Sigmoid colon (tissue), 7 donors: ENCODE data around the gene TMEM231. TPM values are rescaled to one million over a fixed set of nuclear protein-coding genes. Genes with fewer than 3 reads are reported as not detected.

Experiments used
- DNase-seq: peaks from one replicate; pipeline ENCODE4 v3.0.0-alpha.2; 2019
- H3K27ac ChIP-seq, 4 donors: fragments of 200-600 bp; sonication (generic); one replicate each; pipeline ENCODE4 v1.5.1; 2016 to 2019; ENCODE audit warnings: mild to moderate bottlenecking in 1 of 4
- H3K27me3 ChIP-seq, 3 donors: fragments of 200-600 bp; sonication (generic); one replicate each; pipeline ENCODE4 v1.5.1; 2019; ENCODE audit warnings: mild to moderate bottlenecking in 1 of 3
- H3K36me3 ChIP-seq, 4 donors: fragments of 200-600 bp; sonication (generic); one replicate each; pipeline ENCODE4 v1.5.1; 2016 to 2019
- H3K4me1 ChIP-seq, 4 donors: fragments of 200-600 bp; sonication (generic); one replicate each; pipeline ENCODE4 v1.5.1; 2017 to 2019
- H3K4me3 ChIP-seq, 4 donors: fragments of 200-600 bp; sonication (generic); one replicate each; pipeline ENCODE4 v1.5.1; 2017 to 2019; ENCODE audit warnings: mild to moderate bottlenecking in 2 of 4, moderate library complexity in 1 of 4
- H3K9me3 ChIP-seq, 4 donors: fragments of 200-600 bp in 3 of 4; sonication (generic) in 3 of 4; one replicate each; pipeline versions ENCODE4 v1.5.1 to v1.6.1; 2013 to 2019
- CTCF ChIP-seq, 4 experiments: fragments of 450-650 bp in 3 of 4; fragments of 200-600 bp in 1 of 4; IDR thresholded peaks; one replicate each; pipeline ENCODE4 v1.5.1; 2016 to 2019; ENCODE audit warnings: antibody characterized with exemption in 4 of 4, mild to moderate bottlenecking in 3 of 4, moderate library complexity in 2 of 4
- EP300 ChIP-seq, 4 donors: sonication (generic); formaldehyde crosslinking; IDR thresholded peaks; one replicate each; pipeline ENCODE4 v1.6.1; 2017; ENCODE audit warnings: antibody characterized with exemption in 4 of 4
- POLR2A ChIP-seq, 2 donors: fragments of 450-650 bp; IDR thresholded peaks; one replicate each; pipeline ENCODE4 v1.6.1; 2016; ENCODE audit warnings: antibody characterized with exemption in 2 of 2, mild to moderate bottlenecking in 2 of 2, moderate library complexity in 2 of 2
- POLR2AphosphoS5 ChIP-seq, 4 donors: sonication (generic); formaldehyde crosslinking; IDR thresholded peaks; one replicate each; pipeline ENCODE4 v1.6.1; 2017; ENCODE audit warnings: antibody characterized with exemption in 4 of 4
- WGBS, 2 donors: extraction: QIAGEN DNeasy Blood & Tissue Kit; methylation state at CpG; one replicate each; pipeline ENCODE4 v1.1.7; 2013; 5-methylcytosine and 5-hydroxymethylcytosine counted together
- intact Hi-C: fragments of 100-400 bp; cut with DNase I; formaldehyde crosslinking; loops from one replicate; pipeline ENCODE4 v1.15.1; 2023
- polyA plus RNA-seq, 3 donors: library from polyadenylated mRNA; stranded (reverse); fragments of 200-250 nt; gene quantifications; one replicate each; pipeline ENCODE4 v1.2.3, GENCODE V29; 2013
- total RNA-seq, 4 donors: library from RNA; depleted of rRNA; stranded (reverse); fragments of >200 nt; gene quantifications; one replicate each; pipeline ENCODE4 v1.1.0, GENCODE V29; 2016
- donor health status: healthy with polysubstance abuse.
- donor health status: Bipolar disorder and iron deficiency.
- donor health status: healthy.

Gene TMEM231
- total and polyA plus RNA-seq, 7 donors, result 1.2 to 8.8 (median 4.3) TPM

- Histone ChIP-seq H3K4me1 (peaks cover 0 to 13% (median 0%) of the 10 kb centered on the region in 4 donors), H3K27me3 (no peaks in the 10 kb centered on the region), H3K27ac (no peak overlapping the region), H3K4me3 (no peak overlapping the region), H3K36me3 (peaks cover 0 to 13% (median 5%) of the 10 kb centered on the region in 4 donors), H3K9me3 (no peaks in the 10 kb centered on the region)
- WGBS, 2 donors, result 57 to 68% methylated on average over 3 of the region's 3 CpGs
- TF ChIP-seq POLR2A (IDR thresholded peaks at IDR 0.05), result no peak
- TF ChIP-seq CTCF (IDR thresholded peaks at IDR 0.05), result no peak
- TF ChIP-seq POLR2AphosphoS5 (IDR thresholded peaks at IDR 0.05), result no peak
- TF ChIP-seq EP300 (IDR thresholded peaks at IDR 0.05), result no peak
- intact Hi-C loops, result no loop called here
- no peak for DNase-seq
Measured at GRCh38 chr16:75584108-75584507, 28.1 kb upstream of the TMEM231 start.

- no peak overlapping the region for H3K4me3 ChIP-seq
- no peaks in the 10 kb centered on the region for H3K9me3 ChIP-seq
- WGBS, 2 donors, result 68 to 86% methylated on average over 7 of the region's 7 CpGs
- H3K27me3 ChIP-seq, result no peaks in the 10 kb centered on the region
- H3K27ac ChIP-seq, result no peak overlapping the region
- H3K36me3 ChIP-seq, result peaks cover 5 to 60% (median 35%) of the 10 kb centered on the region in 4 donors
- no peak for DNase-seq
- intact Hi-C loops, result loop anchor here (1.0 kb wide), 1 partner anchor 24 kb away; no protein-coding TSS in a partner anchor
- H3K4me1 ChIP-seq, result peaks cover 0 to 12% (median 3%) of the 10 kb centered on the region in 4 donors
- TF ChIP-seq POLR2A (IDR thresholded peaks at IDR 0.05), result no peak
- TF ChIP-seq CTCF (IDR thresholded peaks at IDR 0.05), result no peak
- TF ChIP-seq EP300 (IDR thresholded peaks at IDR 0.05), result no peak
- TF ChIP-seq POLR2AphosphoS5 (IDR thresholded peaks at IDR 0.05), result no peak
Measured at GRCh38 chr16:75579281-75579834, 23.3 kb upstream of the TMEM231 start.

GRCh38 chr16:75578725-75579124 is 22.7 kb upstream of the TMEM231 start:
- Histone ChIP-seq H3K9me3 (no peaks in the 10 kb centered on the region), H3K27ac (no peak overlapping the region), H3K27me3 (no peaks in the 10 kb centered on the region), H3K36me3 (peaks cover 5 to 66% (median 38%) of the 10 kb centered on the region in 4 donors), H3K4me3 (no peak overlapping the region), H3K4me1 (peaks cover 0 to 13% (median 3%) of the 10 kb centered on the region in 4 donors)
- WGBS, 2 donors, result 92 to 94% methylated on average over 2 of the region's 2 CpGs
- no peak for DNase-seq
- TF ChIP-seq EP300 (IDR thresholded peaks at IDR 0.05) (no peak), POLR2AphosphoS5 (IDR thresholded peaks at IDR 0.05) (no peak), CTCF (IDR thresholded peaks at IDR 0.05) (no peak)
- intact Hi-C loops, result loop anchor here (1.0 kb wide), 1 partner anchor 23 kb away; no protein-coding TSS in a partner anchor

- Histone ChIP-seq H3K4me3 (no peak overlapping the region), H3K36me3 (peaks cover 5 to 72% (median 43%) of the 10 kb centered on the region in 4 donors), H3K27ac (no peak overlapping the region), H3K4me1 (peaks cover 0 to 18% (median 7%) of the 10 kb centered on the region in 4 donors), H3K9me3 (no peaks in the 10 kb centered on the region), H3K27me3 (no peaks in the 10 kb centered on the region)
- WGBS, 2 donors, result 95% methylated on average over 7 of the region's 7 CpGs
- intact Hi-C loops, result no loop called here
- no peak for DNase-seq
- TF ChIP-seq EP300 (IDR thresholded peaks at IDR 0.05), result no peak
- no peak for TF ChIP-seq POLR2AphosphoS5 (IDR thresholded peaks at IDR 0.05)
- TF ChIP-seq CTCF (IDR thresholded peaks at IDR 0.05), result no peak
- no peak for TF ChIP-seq POLR2A (IDR thresholded peaks at IDR 0.05)
Measured at GRCh38 chr16:75578212-75578611, 22.2 kb upstream of the TMEM231 start.
